ENCODE measurements around the gene COBLL1. TPM values are rescaled to one million over a fixed set of nuclear protein-coding genes. Genes with fewer than 3 reads are reported as not detected.

The COBLL1 gene
- total RNA-seq, 2 donors from 2014 or later = 52.1 to 82.8 TPM

GRCh38 chr2:164692114-164692513, 149.5 kb downstream of the COBLL1 start:
- H3K9me3 ChIP-seq = no peaks in the 10 kb centered on the region
- intact Hi-C loops (cut with DNase I) = no loop called here
- TF ChIP-seq, protein P1, sequence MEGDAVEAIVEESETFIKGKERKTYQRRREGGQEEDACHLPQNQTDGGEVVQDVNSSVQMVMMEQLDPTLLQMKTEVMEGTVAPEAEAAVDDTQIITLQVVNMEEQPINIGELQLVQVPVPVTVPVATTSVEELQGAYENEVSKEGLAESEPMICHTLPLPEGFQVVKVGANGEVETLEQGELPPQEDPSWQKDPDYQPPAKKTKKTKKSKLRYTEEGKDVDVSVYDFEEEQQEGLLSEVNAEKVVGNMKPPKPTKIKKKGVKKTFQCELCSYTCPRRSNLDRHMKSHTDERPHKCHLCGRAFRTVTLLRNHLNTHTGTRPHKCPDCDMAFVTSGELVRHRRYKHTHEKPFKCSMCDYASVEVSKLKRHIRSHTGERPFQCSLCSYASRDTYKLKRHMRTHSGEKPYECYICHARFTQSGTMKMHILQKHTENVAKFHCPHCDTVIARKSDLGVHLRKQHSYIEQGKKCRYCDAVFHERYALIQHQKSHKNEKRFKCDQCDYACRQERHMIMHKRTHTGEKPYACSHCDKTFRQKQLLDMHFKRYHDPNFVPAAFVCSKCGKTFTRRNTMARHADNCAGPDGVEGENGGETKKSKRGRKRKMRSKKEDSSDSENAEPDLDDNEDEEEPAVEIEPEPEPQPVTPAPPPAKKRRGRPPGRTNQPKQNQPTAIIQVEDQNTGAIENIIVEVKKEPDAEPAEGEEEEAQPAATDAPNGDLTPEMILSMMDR (IDR thresholded peaks at IDR 0.05) = no peak
- TF ChIP-seq POLR2A (IDR thresholded peaks at IDR 0.05) (no peak), POLR2AphosphoS5 (IDR thresholded peaks at IDR 0.05) (no peak)
- no peaks in the 10 kb centered on the region for H3K27me3 ChIP-seq (replicated peaks; ENCODE audit: insufficient read depth)
- no peak overlapping the region for H3K27ac ChIP-seq
- H3K4me3 ChIP-seq = no peak overlapping the region
- no peaks in the 10 kb centered on the region for H3K4me1 ChIP-seq (replicated peaks)
- H3K36me3 ChIP-seq = no peaks in the 10 kb centered on the region
- WGBS = 74% methylated on average over 3 of the region's 3 CpGs
- DNase-seq (ENCODE audit: low spot score) = no peak

DNA sequence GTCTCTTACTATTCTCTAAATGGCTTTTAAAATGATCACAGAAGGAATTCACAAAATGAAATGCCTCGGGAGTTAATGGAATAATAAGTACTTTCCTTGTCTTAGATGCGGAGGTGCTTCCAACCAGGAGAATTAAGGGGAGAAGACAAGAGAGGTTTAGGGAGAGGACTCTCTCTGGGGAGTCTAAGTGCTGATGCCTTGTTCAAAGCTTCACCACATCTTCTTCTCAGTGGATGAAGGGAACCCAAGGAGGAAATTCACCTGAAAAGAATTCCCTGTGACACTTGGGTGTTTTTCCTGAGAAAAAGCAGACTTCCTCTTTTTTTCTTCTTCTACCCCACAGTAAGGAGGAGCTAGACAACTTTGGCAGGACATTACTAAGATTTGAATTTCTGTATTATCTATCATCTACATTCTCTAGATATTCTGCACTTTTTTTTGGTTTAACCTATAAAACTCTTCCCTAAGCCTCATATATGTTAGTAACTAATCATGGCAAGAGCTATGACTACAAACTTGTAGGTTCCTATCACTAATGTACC, 150.2 kb downstream of the COBLL1 start:
- no peaks in the 10 kb centered on the region for H3K9me3 ChIP-seq
- no peaks in the 10 kb centered on the region for H3K4me1 ChIP-seq (replicated peaks)
- DNase-seq (ENCODE audit: low spot score) = no peak
- no peaks in the 10 kb centered on the region for H3K27me3 ChIP-seq (replicated peaks; ENCODE audit: insufficient read depth)
- no peak overlapping the region for H3K27ac ChIP-seq
- no peak overlapping the region for H3K4me3 ChIP-seq
- 95% methylated on average over 2 of the region's 2 CpGs for WGBS
- intact Hi-C loops (cut with DNase I) = no loop called here
- H3K36me3 ChIP-seq = no peaks in the 10 kb centered on the region
- TF ChIP-seq POLR2AphosphoS5 (IDR thresholded peaks at IDR 0.05) = no peak
- TF ChIP-seq, protein P1 (IDR thresholded peaks at IDR 0.05) = no peak
- no peak for TF ChIP-seq POLR2A (IDR thresholded peaks at IDR 0.05)

- WGBS = 100% methylated on average over 2 of the region's 2 CpGs
- TF ChIP-seq, protein P1 (IDR thresholded peaks at IDR 0.05) = no peak
- TF ChIP-seq POLR2A (IDR thresholded peaks at IDR 0.05) (no peak), POLR2AphosphoS5 (IDR thresholded peaks at IDR 0.05) (no peak)
- no peaks in the 10 kb centered on the region for H3K4me1 ChIP-seq (replicated peaks)
- DNase-seq (ENCODE audit: low spot score) = no peak
- intact Hi-C loops (cut with DNase I) = no loop called here
- no peaks in the 10 kb centered on the region for H3K9me3 ChIP-seq
- H3K27me3 ChIP-seq (replicated peaks; ENCODE audit: insufficient read depth) = no peaks in the 10 kb centered on the region
- no peak overlapping the region for H3K4me3 ChIP-seq
- no peak overlapping the region for H3K27ac ChIP-seq
- no peaks in the 10 kb centered on the region for H3K36me3 ChIP-seq
These were observed 151.3 kb downstream of the COBLL1 start for GRCh38 chr2:164690361-164690760.

DNA sequence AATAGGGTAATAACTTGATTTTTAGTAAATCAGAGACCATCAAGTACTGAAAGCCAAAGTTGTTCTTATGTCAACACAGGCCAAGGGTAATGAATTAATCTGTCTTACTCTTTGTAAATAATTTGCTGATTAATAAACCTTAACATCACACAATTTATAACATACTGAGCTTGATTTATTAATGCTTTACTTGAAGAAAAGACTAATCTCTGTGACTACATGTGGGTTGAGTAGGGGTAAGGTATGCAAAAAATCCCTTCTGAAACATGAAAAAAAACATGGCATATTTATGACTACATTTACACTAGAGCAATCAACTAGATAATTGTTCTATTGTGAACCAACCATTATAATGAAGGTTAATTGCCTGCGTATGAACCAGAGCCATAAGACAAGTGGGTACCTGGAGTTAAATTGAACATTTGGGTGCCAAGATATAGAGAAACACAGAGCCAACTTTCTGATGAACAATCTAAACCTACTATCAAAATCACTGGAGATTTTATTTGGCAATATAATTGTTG, 152.7 kb downstream of the COBLL1 start:
- H3K9me3 ChIP-seq = no peaks in the 10 kb centered on the region
- DNase-seq (ENCODE audit: low spot score) = no peak
- no peak overlapping the region for H3K27ac ChIP-seq
- intact Hi-C loops (cut with DNase I) = no loop called here
- H3K4me3 ChIP-seq = no peak overlapping the region
- no peaks in the 10 kb centered on the region for H3K27me3 ChIP-seq (replicated peaks; ENCODE audit: insufficient read depth)
- no peaks in the 10 kb centered on the region for H3K4me1 ChIP-seq (replicated peaks)
- H3K36me3 ChIP-seq = no peaks in the 10 kb centered on the region
- TF ChIP-seq, protein P1 (IDR thresholded peaks at IDR 0.05) = no peak
- TF ChIP-seq POLR2A (IDR thresholded peaks at IDR 0.05) (no peak), POLR2AphosphoS5 (IDR thresholded peaks at IDR 0.05) (no peak)
- 65% methylated on average over 1 of the region's 1 CpG for WGBS

GRCh38 chr2:164681009-164681408, 160.6 kb downstream of the COBLL1 start:
- Histone ChIP-seq H3K36me3 (no peaks in the 10 kb centered on the region), H3K4me1 (replicated peaks) (no peaks in the 10 kb centered on the region), H3K27ac (no peak overlapping the region), H3K9me3 (no peaks in the 10 kb centered on the region), H3K4me3 (no peak overlapping the region), H3K27me3 (replicated peaks; ENCODE audit: insufficient read depth) (no peaks in the 10 kb centered on the region)
- DNase-seq (ENCODE audit: low spot score) = no peak
- intact Hi-C loops (cut with DNase I) = no loop called here
- TF ChIP-seq POLR2A (IDR thresholded peaks at IDR 0.05) (no peak), POLR2AphosphoS5 (IDR thresholded peaks at IDR 0.05) (no peak)
- TF ChIP-seq, protein P1 (IDR thresholded peaks at IDR 0.05) = no peak
- WGBS = 94% methylated on average over 1 of the region's 1 CpG
